DND-41 (cell line): ENCODE measurements around the gene CCDC158.
"Not testable (repeated sequence)": the region's sequence is repeated elsewhere in the genome, so short reads cannot be mapped to it uniquely, and the experiment has no call there.

ENCODE experiments used
- ATAC-seq: fragments of 200-7000 bp; cut with Tn5 transposase; 3 replicates; pipeline ENCODE4 v1.9.1; 2021; ENCODE audit warnings: low read depth; ENCODE audit not compliant: insufficient read depth
- DNase-seq: peaks from one replicate; pipeline ENCODE4 v3.0.0-alpha.2; 2020
- H2AFZ ChIP-seq: 2 replicates; pipeline ENCODE4 v1.6.0; 2012; ENCODE audit warnings: low read depth, low read length
- H3K27ac ChIP-seq: 2 replicates; pipeline ENCODE4 v1.5.1; 2012; ENCODE audit warnings: low read length, inconsistent platforms
- H3K27me3 ChIP-seq: fragments of 200-600 bp; sonication (generic); 2 replicates; pipeline ENCODE4 v1.6.0; 2012; ENCODE audit warnings: low read length, mild to moderate bottlenecking, inconsistent platforms; ENCODE audit not compliant: insufficient read depth, poor library complexity
- H3K36me3 ChIP-seq: 2 replicates; pipeline ENCODE4 v1.5.1; 2012; ENCODE audit warnings: low read length, inconsistent platforms; ENCODE audit not compliant: insufficient read depth
- H3K4me1 ChIP-seq: 2 replicates; pipeline ENCODE4 v1.5.1; 2012; ENCODE audit warnings: mild to moderate bottlenecking, low read length; ENCODE audit not compliant: insufficient read depth
- H3K4me2 ChIP-seq: 2 replicates; pipeline ENCODE4 v1.6.0; 2012; ENCODE audit warnings: mild to moderate bottlenecking, moderate library complexity, low read length, inconsistent platforms; ENCODE audit not compliant: insufficient read depth
- H3K4me3 ChIP-seq, 2 experiments: fragments of 200-600 bp in 1 of 2; shearing (Covaris generic) in 1 of 2; 2 replicates each; pipeline ENCODE4 v1.5.1; 2012 to 2016; ENCODE audit warnings: inconsistent platforms in 2 of 2, low read length in 2 of 2, mild to moderate bottlenecking in 2 of 2, low read depth in 1 of 2, moderate library complexity in 1 of 2
- H3K79me2 ChIP-seq: 2 replicates; pipeline ENCODE4 v1.6.0; 2012; ENCODE audit warnings: low read length, inconsistent platforms; ENCODE audit not compliant: insufficient read depth
- H3K9ac ChIP-seq: 2 replicates; pipeline ENCODE4 v1.6.0; 2012; ENCODE audit warnings: low read depth, mild to moderate bottlenecking, inconsistent platforms, low read length, moderate library complexity
- H3K9me3 ChIP-seq: 2 replicates; pipeline ENCODE4 v1.5.1; 2012; ENCODE audit warnings: low read length, moderate library complexity, mild to moderate bottlenecking, inconsistent platforms; ENCODE audit not compliant: insufficient read depth, severe bottlenecking
- H4K20me1 ChIP-seq: 2 replicates; pipeline ENCODE4 v1.6.0; 2012; ENCODE audit warnings: low read length; ENCODE audit not compliant: insufficient read depth
- CTCF ChIP-seq: IDR thresholded peaks from 2 replicates; pipeline ENCODE4 v1.5.1; 2012; ENCODE audit warnings: borderline replicate concordance, low read length, moderate library complexity, mild to moderate bottlenecking; ENCODE audit not compliant: poor library complexity, severe bottlenecking; ENCODE audit errors: extremely low read depth
- EZH2 ChIP-seq: IDR thresholded peaks from 3 replicates; pipeline ENCODE4 v1.6.1; 2012; ENCODE audit warnings: borderline replicate concordance, low read depth, mild to moderate bottlenecking, moderate library complexity, low read length, inconsistent platforms; ENCODE audit not compliant: severe bottlenecking

CCDC158 gene

GRCh38 chr4:76298227-76298626 lies 122.7 kb downstream of the CCDC158 start:
- TF ChIP-seq CTCF: no peak
- TF ChIP-seq EZH2: no peak
- Histone ChIP-seq H3K36me3 (no peaks in the 10 kb centered on the region), H4K20me1 (no peaks in the 10 kb centered on the region), H2AFZ (no peak overlapping the region), H3K9me3 (peaks cover 3% of the 10 kb centered on the region), H3K27ac (no peak overlapping the region), H3K4me2 (no peak overlapping the region), H3K9ac (no peak overlapping the region), H3K79me2 (no peaks in the 10 kb centered on the region), H3K4me3 (no peak overlapping the region), H3K4me1 (no peaks in the 10 kb centered on the region), H3K27me3 (no peaks in the 10 kb centered on the region)
- no peak for DNase-seq
- no peak for ATAC-seq

DNA sequence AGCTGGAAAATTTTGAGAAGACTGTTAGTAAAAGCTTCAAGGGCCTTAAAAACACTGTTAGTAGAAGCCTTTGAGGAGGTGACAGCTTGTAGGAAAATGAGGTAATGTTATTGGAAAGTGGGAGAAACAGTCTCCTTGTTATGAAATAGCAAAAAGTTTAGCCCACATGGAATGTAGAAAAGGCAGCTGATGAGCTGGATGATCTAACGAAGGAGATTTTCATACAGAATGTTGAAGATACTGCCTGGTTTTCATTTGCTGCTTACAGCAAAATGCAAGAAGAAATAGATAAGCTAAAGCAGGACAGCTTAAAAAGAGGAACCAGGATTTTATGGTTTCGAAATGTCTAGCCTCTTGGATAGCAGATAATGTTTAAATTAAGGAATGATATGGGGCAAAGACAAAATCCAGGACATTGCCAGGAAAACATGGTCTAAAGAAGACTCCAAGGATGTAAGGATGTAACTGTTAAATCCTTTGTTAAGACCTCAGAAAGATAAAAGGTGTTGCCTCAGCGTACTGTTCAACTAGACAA lies 124.6 kb downstream of the CCDC158 start:
- Histone ChIP-seq H3K79me2 (no peaks in the 10 kb centered on the region), H2AFZ (no peak overlapping the region), H3K9me3 (peaks cover 3% of the 10 kb centered on the region), H3K4me2 (no peak overlapping the region), H3K4me1 (no peaks in the 10 kb centered on the region), H4K20me1 (no peaks in the 10 kb centered on the region), H3K4me3 (no peak overlapping the region), H3K36me3 (no peaks in the 10 kb centered on the region), H3K9ac (no peak overlapping the region), H3K27ac (no peak overlapping the region), H3K27me3 (no peaks in the 10 kb centered on the region)
- DNase-seq: no peak
- no peak for ATAC-seq
- TF ChIP-seq EZH2 (no peak), CTCF (no peak)

- no peaks in the 10 kb centered on the region for H3K27me3 ChIP-seq
- no peaks in the 10 kb centered on the region for H4K20me1 ChIP-seq
- H3K4me3 ChIP-seq: no peak overlapping the region
- H3K9me3 ChIP-seq: peaks cover 3% of the 10 kb centered on the region
- H3K9ac ChIP-seq: no peak overlapping the region
- H3K4me1 ChIP-seq: no peaks in the 10 kb centered on the region
- DNase-seq: no peak
- no peak overlapping the region for H3K27ac ChIP-seq
- no peak for TF ChIP-seq CTCF
- TF ChIP-seq EZH2: no peak
- H3K79me2 ChIP-seq: no peaks in the 10 kb centered on the region
- ATAC-seq: no peak
- no peak overlapping the region for H3K4me2 ChIP-seq
- no peak overlapping the region for H2AFZ ChIP-seq
- H3K36me3 ChIP-seq: no peaks in the 10 kb centered on the region
Observed at GRCh38 chr4:76293772-76294171, 127.2 kb downstream of the CCDC158 start.

GRCh38 chr4:76292730-76293129 lies 128.2 kb downstream of the CCDC158 start:
- H3K36me3 ChIP-seq: no peaks in the 10 kb centered on the region
- no peaks in the 10 kb centered on the region for H3K79me2 ChIP-seq
- no peaks in the 10 kb centered on the region for H3K27me3 ChIP-seq
- no peak overlapping the region for H3K4me3 ChIP-seq
- H3K27ac ChIP-seq: no peak overlapping the region
- no peak overlapping the region for H3K9ac ChIP-seq
- H3K4me1 ChIP-seq: no peaks in the 10 kb centered on the region
- H3K4me2 ChIP-seq: no peak overlapping the region
- no peaks in the 10 kb centered on the region for H4K20me1 ChIP-seq
- peaks cover 2% of the 10 kb centered on the region for H3K9me3 ChIP-seq
- no peak for TF ChIP-seq EZH2
- no peak for DNase-seq
- no peak overlapping the region for H2AFZ ChIP-seq
- no peak for ATAC-seq

DNA sequence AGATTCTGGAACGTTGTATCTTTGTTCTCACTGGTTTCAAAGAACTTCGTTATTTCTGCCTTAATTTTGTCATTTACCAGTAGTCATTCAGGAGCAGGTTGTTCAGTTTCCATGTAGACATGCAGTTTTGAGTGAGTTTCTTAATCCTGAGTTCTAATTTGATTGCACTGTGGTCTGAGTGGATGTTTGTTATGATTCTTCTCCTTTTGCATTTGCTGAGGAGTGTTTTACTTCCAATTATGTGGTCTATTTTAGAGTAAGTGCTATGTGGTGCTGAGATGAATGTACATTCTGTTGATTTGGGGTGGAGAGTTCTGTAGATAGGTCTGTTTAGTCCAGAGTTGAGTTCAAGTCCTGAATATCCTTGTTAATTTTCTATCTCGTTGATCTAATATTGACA lies 133.1 kb downstream of the CCDC158 start:
- H3K9ac ChIP-seq, H3K36me3 ChIP-seq, H3K27ac ChIP-seq, DNase-seq, H3K4me2 ChIP-seq, H3K79me2 ChIP-seq, H4K20me1 ChIP-seq, H2AFZ ChIP-seq, H3K4me1 ChIP-seq, ATAC-seq, H3K9me3 ChIP-seq, H3K27me3 ChIP-seq, H3K4me3 ChIP-seq: not testable (repeated sequence)
